Liver (tissue), 9 donors: ENCODE data around the gene ZBTB11. TPM values are rescaled to one million over a fixed set of nuclear protein-coding genes. Genes with fewer than 3 reads are reported as not detected.
"Not testable (repeated sequence)": the region's sequence is repeated elsewhere in the genome, so short reads cannot be mapped to it uniquely, and the experiment has no call there.

Experiments used
- DNase-seq: peaks from one replicate; pipeline ENCODE4 v3.0.0-alpha.2; 2017; ENCODE audit warnings: low spot score
- H3K27ac ChIP-seq, 2 donors: one replicate each; pipeline ENCODE4 v1.7.0; 2013; ENCODE audit warnings: inconsistent platforms in 2 of 2, low read length in 2 of 2, control low read depth in 1 of 2, low read depth in 1 of 2, mild to moderate bottlenecking in 1 of 2
- H3K27me3 ChIP-seq, 4 donors: one replicate each; pipeline versions ENCODE4 v1.6.1 to v1.7.0; 2013; ENCODE audit warnings: low read length in 3 of 4, inconsistent platforms in 1 of 4, mild to moderate bottlenecking in 1 of 4, moderate library complexity in 1 of 4; ENCODE audit not compliant: control insufficient read depth in 4 of 4, insufficient read depth in 4 of 4
- H3K36me3 ChIP-seq, 4 donors: one replicate each; pipeline versions ENCODE4 v1.6.1 to v1.7.0; 2013; ENCODE audit warnings: low read length in 3 of 4, mild to moderate bottlenecking in 3 of 4, low read depth in 1 of 4, moderate library complexity in 1 of 4; ENCODE audit not compliant: control insufficient read depth in 4 of 4, insufficient read depth in 3 of 4
- H3K4me1 ChIP-seq, 4 donors: one replicate each; pipeline versions ENCODE4 v1.6.1 to v1.7.0; 2013; ENCODE audit warnings: low read length in 3 of 4, mild to moderate bottlenecking in 3 of 4, moderate library complexity in 1 of 4; ENCODE audit not compliant: control insufficient read depth in 4 of 4, insufficient read depth in 4 of 4
- H3K4me3 ChIP-seq, 3 donors: one replicate each; pipeline versions ENCODE4 v1.6.1 to v1.7.0; 2013; ENCODE audit warnings: low read length in 3 of 3, control low read depth in 1 of 3, low read depth in 1 of 3, mild to moderate bottlenecking in 1 of 3
- H3K9ac ChIP-seq, 2 donors: one replicate each; pipeline ENCODE4 v1.7.0; 2013; ENCODE audit warnings: low read length in 2 of 2, mild to moderate bottlenecking in 2 of 2, moderate library complexity in 2 of 2, control low read depth in 1 of 2, low read depth in 1 of 2
- H3K9me3 ChIP-seq, 4 donors: one replicate each; pipeline versions ENCODE4 v1.6.1 to v1.7.0; 2013; ENCODE audit warnings: low read length in 3 of 4; ENCODE audit not compliant: control insufficient read depth in 4 of 4
- ATF3 ChIP-seq: IDR thresholded peaks from 2 replicates; pipeline ENCODE4 v1.6.1; 2016; ENCODE audit warnings: antibody characterized with exemption
- CTCF ChIP-seq: fragments of 150-350 bp; IDR thresholded peaks from 2 replicates; pipeline ENCODE4 v1.5.1; 2017; ENCODE audit warnings: improper control_type of control experiment, low read depth, low read length; ENCODE audit not compliant: missing input control
- FOXA1 ChIP-seq: IDR thresholded peaks from 2 replicates; pipeline ENCODE4 v1.6.1; 2016; ENCODE audit warnings: antibody characterized with exemption
- HNF4G ChIP-seq: IDR thresholded peaks from 2 replicates; pipeline ENCODE4 v1.6.1; 2016; ENCODE audit warnings: antibody characterized with exemption
- RAD21 ChIP-seq, 2 donors: IDR thresholded peaks; 2 replicates each; pipeline ENCODE4 v1.6.1; 2016; ENCODE audit warnings: antibody characterized with exemption in 2 of 2, mild to moderate bottlenecking in 2 of 2
- SP1 ChIP-seq: IDR thresholded peaks from 2 replicates; pipeline ENCODE4 v1.6.1; 2018; ENCODE audit warnings: antibody characterized with exemption, mild to moderate bottlenecking
- TAF1 ChIP-seq: conservative IDR thresholded peaks from 2 replicates; pipeline ENCODE4 v1.6.1; 2016; ENCODE audit warnings: antibody characterized with exemption, mild to moderate bottlenecking
- YY1 ChIP-seq: IDR thresholded peaks from 2 replicates; pipeline ENCODE4 v1.6.1; 2016; ENCODE audit warnings: antibody characterized with exemption, mild to moderate bottlenecking
- WGBS: extraction: QIAGEN DNeasy Blood & Tissue Kit; methylation state at CpG from one replicate; pipeline ENCODE4 v1.1.7; 2013; 5-methylcytosine and 5-hydroxymethylcytosine counted together
- polyA plus RNA-seq, 2 donors: library from polyadenylated mRNA; stranded (reverse) in 1 of 2; unstranded in 1 of 2; fragments of 200-250 nt in 1 of 2; fragments of >200 nt in 1 of 2; fragmentation: Nextera tagmentation in 1 of 2; extraction: Ambion mirVana in 1 of 2; gene quantifications; one replicate each; pipeline versions ENCODE4 v1.2.1 to v1.2.3, GENCODE V29; 2013 to 2015
- total RNA-seq, 2 donors: library from RNA; depleted of rRNA; stranded (reverse); fragments of >200 nt; gene quantifications; one replicate each; pipeline ENCODE4 v1.2.3, GENCODE V29; 2014
- donor health status: healthy.
- donor health status: healthy.
- donor health status: healthy.
- donor health status: healthy.
- donor health status: healthy.

Gene ZBTB11
- total and polyA plus RNA-seq, 4 donors: 3.8 to 18.7 (median 9.2) TPM

DNA sequence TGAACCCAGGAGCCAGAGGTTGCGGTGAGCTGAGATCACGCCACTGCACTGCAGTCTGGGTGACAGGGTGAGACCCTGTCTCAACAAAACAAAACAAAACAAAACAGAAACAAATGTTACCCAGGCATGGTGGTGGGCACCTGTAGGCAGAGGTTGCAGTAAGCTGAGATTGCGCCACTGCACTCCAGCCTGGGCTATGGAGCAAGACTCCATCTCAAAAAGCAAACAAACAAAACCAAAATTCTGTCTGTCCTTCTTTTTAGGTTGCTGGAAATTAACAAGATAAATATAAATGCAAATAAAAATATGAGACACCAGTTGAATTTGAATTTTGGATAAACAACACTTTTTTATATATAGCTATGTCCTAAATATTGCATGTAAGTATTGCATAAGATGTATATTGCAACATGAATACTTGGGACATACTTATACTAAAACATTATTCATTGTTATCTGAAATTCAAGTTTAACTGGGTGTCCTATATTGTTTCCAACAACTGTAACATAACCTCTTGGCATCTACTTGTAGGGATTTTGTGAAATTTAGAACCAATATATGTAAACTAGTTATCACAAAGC lies 42.8 kb upstream of the ZBTB11 start:
- no peak for DNase-seq
- no peaks in the 10 kb centered on the region for H3K9me3 ChIP-seq
- TF ChIP-seq SP1 (no peak), TAF1 (no peak), CTCF (no peak)
- no peak overlapping the region for H3K4me3 ChIP-seq
- H3K36me3 ChIP-seq: no peaks in the 10 kb centered on the region
- no peak overlapping the region for H3K9ac ChIP-seq
- H3K27ac ChIP-seq: no peak overlapping the region
- WGBS: 96% methylated on average over 3 of the region's 3 CpGs
- H3K4me1 ChIP-seq: peaks cover 0 to 4% (median 3%) of the 10 kb centered on the region in 4 donors
- no peaks in the 10 kb centered on the region for H3K27me3 ChIP-seq

GRCh38 chr3:101718455-101718854 lies 41.5 kb upstream of the ZBTB11 start:
- H3K27me3 ChIP-seq: no peaks in the 10 kb centered on the region

GRCh38 chr3:101709126-101709525 lies 32.2 kb upstream of the ZBTB11 start:
- Histone ChIP-seq H3K9ac (no peak overlapping the region), H3K27ac (no peak overlapping the region), H3K9me3 (no peaks in the 10 kb centered on the region), H3K4me3 (no peak overlapping the region), H3K36me3 (no peaks in the 10 kb centered on the region), H3K4me1 (no peaks in the 10 kb centered on the region), H3K27me3 (no peaks in the 10 kb centered on the region)
- TF ChIP-seq YY1 (no peak), RAD21 (IDR thresholded peaks at IDR 0.05) (no peak), SP1 (no peak)
- DNase-seq: no peak
- WGBS: 73% methylated on average over 4 of the region's 4 CpGs

More at GRCh38 chr3:101718455-101718854, 41.5 kb upstream of the ZBTB11 start:
- H3K4me1 ChIP-seq: no peaks in the 10 kb centered on the region
- no peaks in the 10 kb centered on the region for H3K9me3 ChIP-seq
- no peak overlapping the region for H3K27ac ChIP-seq
- no peak overlapping the region for H3K4me3 ChIP-seq
- no peak overlapping the region for H3K9ac ChIP-seq
- WGBS: 74% methylated on average over 1 of the region's 1 CpG
- no peak for DNase-seq
- H3K36me3 ChIP-seq: no peaks in the 10 kb centered on the region
- TF ChIP-seq SP1: no peak
- TF ChIP-seq ATF3: no peak
- no peak for TF ChIP-seq FOXA1
- TF ChIP-seq YY1: no peak
- no peak for TF ChIP-seq HNF4G

DNA sequence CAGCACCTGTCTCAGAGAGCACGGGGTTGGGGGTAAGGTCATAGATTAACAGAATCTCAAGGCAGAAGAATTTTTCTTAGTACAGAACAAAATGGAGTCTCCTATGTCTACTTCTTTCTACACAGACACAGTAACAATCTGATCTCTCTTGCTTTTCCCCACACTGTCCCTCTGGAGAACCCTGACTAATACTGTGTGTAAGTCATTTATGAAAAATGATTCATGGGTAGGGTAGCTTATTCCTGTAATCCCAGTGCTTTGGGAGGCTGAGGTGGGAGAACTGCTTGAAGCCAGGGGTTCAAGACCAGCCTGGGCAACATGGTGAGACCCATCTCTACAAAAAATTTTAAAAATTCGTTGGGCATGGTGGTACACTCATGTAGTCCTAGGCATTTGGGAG lies 27.7 kb upstream of the ZBTB11 start:
- DNase-seq, H3K9me3 ChIP-seq, H3K4me1 ChIP-seq, H3K27ac ChIP-seq, H3K36me3 ChIP-seq, H3K9ac ChIP-seq, H3K4me3 ChIP-seq, H3K27me3 ChIP-seq: not testable (repeated sequence)
- WGBS: 68% methylated on average over 2 of the region's 2 CpGs
